ENCODE data around the gene FCHO1. TPM values are rescaled to one million over a fixed set of nuclear protein-coding genes. Genes with fewer than 3 reads are reported as not detected.
"Not testable (repeated sequence)": the region's sequence is repeated elsewhere in the genome, so short reads cannot be mapped to it uniquely, and the experiment has no call there.

The FCHO1 gene
- polyA plus RNA-seq, 12 donors, result 0.67 to 4.0 (median 0.88) TPM; not detected in 2

GRCh38 chr19:17790059-17790780 lies 38.9 kb downstream of the FCHO1 start:
- no peak for DNase-seq

GRCh38 chr19:17794412-17794730 lies 43.1 kb downstream of the FCHO1 start:
- no peak for DNase-seq

DNA sequence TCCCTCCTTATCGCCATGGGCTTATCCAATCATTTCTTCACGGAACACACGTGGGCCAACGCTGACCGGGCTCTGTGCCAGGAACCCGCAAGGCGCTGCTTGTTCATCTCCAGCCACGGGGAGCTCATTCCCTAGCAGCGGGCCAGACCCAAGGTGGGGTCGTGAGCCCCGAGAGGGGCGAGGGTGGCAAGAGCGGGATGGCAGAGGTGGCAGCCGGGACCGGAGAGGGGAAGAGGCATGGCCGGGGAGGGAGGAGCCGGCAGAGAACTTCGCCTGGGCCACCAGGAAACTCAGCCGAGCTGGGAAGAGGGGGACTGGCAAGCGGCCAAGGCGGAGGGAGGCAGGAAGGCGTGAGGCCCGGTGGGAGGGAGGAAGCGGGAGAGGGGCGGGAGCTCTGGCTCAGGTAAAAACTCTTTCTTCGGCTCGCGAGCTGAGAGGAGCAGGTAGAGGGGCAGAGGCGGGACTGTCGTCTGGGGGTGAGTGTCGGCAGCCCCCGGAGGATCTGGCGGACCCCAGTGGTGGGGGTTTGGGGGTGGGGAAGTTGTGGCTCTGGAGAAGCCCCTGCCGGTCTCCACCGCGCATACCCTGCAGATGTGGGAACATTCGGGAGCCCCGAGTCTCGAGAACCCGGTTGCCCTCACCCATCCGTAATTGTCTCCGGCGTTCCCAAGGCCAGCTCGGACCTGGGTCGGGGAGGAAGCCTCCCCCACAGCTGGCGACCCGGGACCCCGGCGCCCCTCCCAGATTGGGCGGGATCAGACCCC lies 43.6 kb downstream of the FCHO1 start, which contains the start of gene B3GNT3:
TSS of gene B3GNT3 (plus strand) at position 408 of the 764 bp plus-strand sequence. CDS start 12,670 bp downstream, outside the sequence.
- no peak for DNase-seq

DNA sequence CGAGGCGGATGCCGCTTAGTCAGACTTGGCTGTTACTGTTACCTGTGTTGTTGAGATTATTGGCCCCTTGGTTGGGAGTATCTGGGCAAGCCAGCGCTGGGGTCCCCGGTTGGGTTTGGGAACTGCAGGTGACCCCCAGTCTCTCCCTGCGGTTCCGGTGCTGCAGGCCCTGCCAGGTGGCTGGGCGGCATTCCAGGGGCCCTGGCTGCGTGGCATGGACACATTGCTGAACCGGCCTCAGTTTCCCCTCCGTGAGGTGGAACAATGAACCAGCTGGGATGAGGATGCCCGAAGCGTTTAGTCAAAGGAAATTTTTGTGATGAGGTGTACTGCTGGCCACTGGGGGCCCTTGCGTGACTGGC lies 44.2 kb downstream of the FCHO1 start:
- no peak for DNase-seq

DNA sequence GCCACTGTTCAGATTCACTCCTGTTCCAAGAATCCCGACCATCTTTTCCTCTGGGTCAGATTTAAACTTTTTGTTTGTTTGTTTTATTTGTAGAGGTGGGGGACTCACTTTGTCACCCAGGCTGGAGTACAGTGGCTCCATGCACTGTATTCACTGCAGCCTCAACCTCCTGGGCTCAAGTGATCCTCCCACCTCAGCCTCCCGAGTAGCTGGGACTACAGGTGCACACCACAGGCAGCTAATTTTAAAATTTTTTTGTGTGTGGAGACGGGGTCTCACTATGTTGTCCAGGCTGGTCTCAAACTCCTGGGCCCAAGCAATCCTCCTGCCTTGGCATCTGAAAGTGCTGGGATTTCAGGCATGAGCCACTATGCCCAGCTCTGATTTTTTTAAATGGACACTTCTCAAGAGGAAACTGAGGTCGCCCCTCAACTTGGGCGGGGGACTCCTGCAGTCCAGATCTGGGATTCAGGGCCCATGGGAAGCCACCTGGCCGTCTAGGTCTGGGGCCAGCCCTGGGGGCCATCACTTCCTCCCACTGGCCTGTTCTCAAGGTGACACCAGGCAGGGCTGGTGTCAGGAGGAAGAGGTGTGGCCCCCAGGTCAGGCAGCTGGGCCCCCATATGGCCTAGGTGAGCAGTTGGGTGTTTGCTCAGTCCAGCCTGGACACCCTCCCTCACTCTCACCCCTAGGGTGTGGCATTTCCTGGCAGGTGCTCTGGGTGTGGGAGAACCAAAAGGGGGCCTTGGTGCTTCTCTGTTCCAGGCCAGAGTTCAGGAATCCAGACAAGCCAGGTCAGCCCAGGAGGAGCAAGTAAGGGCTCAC lies 44.9 kb downstream of the FCHO1 start:
- DNase-seq, result no peak

DNA sequence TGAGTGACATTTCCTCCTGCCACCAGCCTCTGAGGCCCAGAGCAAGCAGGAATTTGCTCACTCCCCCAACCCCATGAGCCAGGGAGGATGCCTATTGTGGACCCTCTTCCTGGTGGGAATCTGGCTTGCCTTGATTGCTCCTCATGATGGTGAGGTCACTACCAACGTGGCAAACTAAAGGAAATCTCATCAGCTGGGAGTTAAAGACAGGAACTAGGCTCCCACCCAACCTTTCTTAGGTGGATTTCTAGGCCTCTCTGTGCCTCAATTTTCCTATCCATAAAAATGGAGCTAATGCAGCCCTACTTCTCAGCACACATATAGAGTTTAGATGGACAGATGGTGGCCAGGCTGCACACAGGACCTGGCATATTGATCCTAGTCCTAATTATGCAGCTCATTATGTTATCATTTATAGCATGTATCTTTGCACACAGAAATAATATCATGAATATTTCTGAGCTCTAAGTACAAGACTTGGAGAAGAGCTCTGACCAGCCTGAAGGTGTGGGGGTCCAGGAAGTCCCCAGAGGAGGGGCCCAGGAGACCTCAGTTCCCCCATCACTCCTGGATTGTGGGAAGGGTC lies 45.7 kb downstream of the FCHO1 start:
- no peak for DNase-seq

GRCh38 chr19:17797424-17798201 lies 46.3 kb downstream of the FCHO1 start:
- DNase-seq, result no peak

DNA sequence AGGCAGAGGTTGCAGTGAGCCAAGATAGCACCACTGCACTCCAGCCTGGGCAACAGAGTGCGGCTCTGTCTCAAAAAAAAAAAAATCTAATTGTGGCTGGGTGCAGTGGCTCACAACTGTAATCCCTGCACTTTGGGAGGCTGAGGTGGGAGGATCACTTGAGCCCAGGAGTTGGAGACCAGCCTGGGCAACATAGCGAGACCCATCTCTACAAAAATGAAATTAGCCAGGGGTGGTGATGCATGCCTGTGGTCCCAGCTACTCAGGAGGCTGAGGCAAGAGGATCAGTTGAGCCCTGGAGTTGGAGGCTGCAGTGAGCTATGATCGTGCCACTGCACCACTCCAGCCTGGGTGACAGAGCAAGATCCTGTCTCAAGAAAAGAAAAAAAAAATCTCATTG lies 47.3 kb downstream of the FCHO1 start:
- not testable (repeated sequence) for DNase-seq

- DNase-seq, result no peak
Observed at GRCh38 chr19:17802137-17802858, 51.0 kb downstream of the FCHO1 start.

- DNase-seq, result no peak
Observed at GRCh38 chr19:17803264-17803896, 52.1 kb downstream of the FCHO1 start.

DNA sequence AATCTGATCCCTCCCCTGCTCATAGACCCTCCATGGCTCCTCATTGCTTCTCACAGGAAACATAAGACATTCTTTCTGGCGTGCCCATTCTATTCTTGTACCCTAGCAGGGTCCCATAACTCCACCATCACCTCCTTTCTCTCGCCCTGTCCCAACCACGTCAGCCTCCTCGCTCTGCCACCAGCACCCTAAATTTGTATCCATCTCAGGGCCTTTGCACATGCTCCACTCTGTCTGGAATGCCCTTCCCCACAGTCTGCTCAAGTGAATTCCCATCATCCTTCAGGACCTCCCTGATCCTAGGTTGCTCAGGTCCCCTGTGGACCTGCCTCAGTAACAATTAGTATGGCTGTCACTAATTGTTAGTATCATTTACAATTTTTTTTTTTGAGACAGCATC lies 54.1 kb downstream of the FCHO1 start:
- DNase-seq, result no peak

DNA sequence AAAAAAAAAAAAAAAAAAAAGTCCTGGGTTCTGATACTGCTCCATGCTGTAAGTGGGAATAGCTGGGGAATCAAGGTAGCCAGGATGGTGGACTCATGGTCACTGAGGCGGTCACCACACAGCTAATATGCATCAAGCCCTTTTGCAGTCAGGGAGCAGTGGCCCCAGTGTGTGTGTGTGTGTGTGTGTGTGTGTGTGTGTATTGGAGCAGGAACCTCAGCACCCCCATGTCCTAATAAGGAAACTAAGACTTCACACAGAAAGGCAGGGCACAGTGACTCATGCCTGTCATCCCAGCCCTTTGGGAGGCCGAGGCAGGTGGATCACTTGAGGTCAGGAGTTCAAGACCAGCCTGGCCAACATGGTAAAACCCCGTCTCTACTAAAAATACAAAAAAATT lies 55.7 kb downstream of the FCHO1 start:
- DNase-seq, result no peak

- no peak for DNase-seq
Observed at GRCh38 chr19:17807731-17808316, 56.5 kb downstream of the FCHO1 start.

DNA sequence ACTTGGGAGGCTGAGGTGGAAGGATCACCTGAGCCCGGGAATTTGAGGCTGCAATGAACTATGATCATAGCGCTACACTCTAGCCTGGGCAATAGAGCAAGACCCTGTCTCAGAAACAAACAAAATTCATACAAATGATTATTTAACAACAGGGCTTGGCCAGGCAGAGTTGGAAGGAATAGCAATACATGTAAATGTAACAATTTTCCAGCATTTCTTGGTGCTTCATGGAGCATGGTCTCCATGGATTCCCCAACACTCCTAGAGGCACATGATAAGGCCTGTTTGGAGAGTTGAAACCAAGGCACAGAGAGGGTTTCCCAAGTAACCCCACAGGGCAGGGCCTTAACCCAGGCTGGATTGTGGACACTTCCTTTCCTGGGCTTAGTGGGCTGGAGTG lies 59.8 kb downstream of the FCHO1 start:
- no peak for DNase-seq

GRCh38 chr19:17811681-17812080 lies 60.4 kb downstream of the FCHO1 start:
- DNase-seq, result no peak

DNA sequence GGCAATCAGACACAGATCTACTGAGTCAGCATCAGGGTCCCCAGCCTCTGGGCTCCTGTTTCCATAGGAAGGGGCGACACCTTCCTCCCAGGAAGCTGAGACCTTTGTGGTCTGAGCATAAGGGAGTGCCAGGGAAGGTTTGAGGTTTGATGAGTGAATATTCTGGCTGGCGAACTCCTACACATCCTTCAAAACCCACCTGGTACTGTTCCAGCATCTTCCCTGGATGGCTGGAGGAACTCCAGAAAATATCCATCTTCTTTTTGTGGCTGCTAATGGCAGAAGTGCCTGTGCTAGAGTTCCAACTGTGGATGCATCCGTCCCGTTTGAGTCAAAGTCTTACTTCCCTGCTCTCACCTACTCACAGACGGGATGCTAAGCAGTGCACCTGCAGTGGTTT lies 60.8 kb downstream of the FCHO1 start:
- DNase-seq, result no peak

DNA sequence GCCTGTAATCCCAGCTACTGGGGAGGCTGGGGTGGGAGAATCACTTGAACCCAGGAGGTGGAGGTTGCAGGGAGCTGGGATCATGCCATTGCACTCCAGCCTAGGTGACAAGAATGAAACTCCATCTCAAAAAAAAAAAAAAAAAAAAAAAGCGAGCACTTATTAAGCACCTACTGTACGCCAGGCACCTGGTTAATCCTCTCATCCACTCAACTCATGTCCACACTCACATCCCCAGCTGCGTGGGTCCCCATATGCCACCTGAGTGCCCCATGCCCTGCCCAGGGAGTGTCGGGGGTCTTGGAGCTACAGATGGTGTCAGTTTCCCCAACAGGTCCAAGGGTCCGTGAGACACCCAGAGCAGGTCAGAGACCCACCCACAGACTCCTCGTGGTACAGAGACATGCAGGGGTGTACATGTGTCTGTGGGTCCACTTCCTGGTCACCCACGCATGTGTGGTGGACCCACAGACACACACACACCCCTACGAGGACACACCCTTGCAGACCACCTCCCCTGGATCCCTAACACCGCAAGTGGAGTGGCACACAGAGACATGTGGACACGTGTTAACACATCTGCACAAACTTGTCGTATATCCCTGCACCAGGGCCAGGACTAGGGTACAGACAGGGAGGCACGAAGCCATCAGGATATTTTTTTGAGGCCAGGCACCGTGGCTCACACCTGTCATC lies 66.5 kb downstream of the FCHO1 start:
- DNase-seq, result no peak

DNA sequence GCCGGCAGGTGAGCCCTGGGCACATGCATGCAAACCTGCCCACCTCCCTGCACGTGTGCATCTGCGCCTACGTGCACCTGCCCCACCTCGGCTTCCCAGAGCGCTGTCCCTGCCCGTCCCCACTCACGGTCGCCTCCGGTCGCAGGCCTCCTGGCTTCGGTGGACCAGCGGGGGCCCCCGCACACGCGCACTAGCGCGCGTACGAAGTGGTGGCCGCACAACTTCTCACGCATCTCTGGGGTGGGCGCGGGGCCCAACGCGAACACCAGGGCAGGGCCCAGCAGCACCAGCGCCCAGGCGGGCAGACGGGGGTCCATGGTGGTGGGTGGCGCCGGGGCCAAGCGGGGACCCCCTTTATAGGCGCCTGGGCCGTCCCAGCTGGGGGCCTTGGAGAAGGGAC lies 69.9 kb downstream of the FCHO1 start, which contains the start of gene INSL3:
TSS of gene INSL3 (minus strand) at position 330 of the 400 bp plus-strand sequence. CDS start at position 317, 13 bp downstream.
- no peak for DNase-seq

GRCh38 chr19:17824339-17824738 lies 73.1 kb downstream of the FCHO1 start:
- DNase-seq, result no peak
